ENCODE data around the gene SLC38A9.

SLC38A9 gene

DNA sequence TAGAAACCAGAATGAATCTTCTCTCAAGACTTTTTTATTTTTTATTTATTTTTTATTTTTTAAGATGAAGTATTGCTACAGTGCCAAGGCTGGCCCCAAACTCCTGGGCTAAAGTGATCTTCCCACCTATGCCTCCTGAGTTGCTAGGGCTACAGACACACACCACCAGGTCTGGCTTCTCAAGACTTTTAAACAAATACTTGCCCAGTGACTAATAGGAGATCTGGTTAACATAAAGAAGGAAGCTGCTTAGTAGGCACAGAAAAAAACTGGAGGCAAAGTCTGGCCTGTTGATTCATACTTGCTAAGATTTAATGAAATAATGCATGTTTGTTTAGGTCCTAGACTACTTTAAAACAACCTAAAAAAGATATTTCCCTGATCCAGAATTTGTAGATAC lies 43.8 kb downstream of the SLC38A9 start:
- Histone ChIP-seq H3K23ac (ENCODE audit: low read depth, low read length, poor library complexity) (no peak overlapping the region), H2BK12ac (ENCODE audit: low read length) (no peak overlapping the region), H3K9me3 (replicated peaks in 1 of 2; ENCODE audit: control insufficient read depth in 2 of 2, insufficient read depth in 1 of 2, low read depth in 1 of 2, low read length in 2 of 2) (no peaks in the 10 kb centered on the region), H2BK120ac (ENCODE audit: low read depth, low read length) (no peak overlapping the region), H2AK5ac (ENCODE audit: low read depth, low read length) (no peak overlapping the region), H3K27ac (replicated peaks; ENCODE audit: low read length) (no peak overlapping the region), H3K14ac (ENCODE audit: low read length) (no peak overlapping the region), H3K4me1 (ENCODE audit: control insufficient read depth in 2 of 2, insufficient read depth in 1 of 2, low read depth in 1 of 2, low read length in 2 of 2) (peaks cover 0 to 5% of the 10 kb centered on the region in 2 donors), H3K27me3 (ENCODE audit: control insufficient read depth in 3 of 3, insufficient read depth in 3 of 3, low read depth in 1 of 3, low read length in 3 of 3) (no peaks in the 10 kb centered on the region), H3K4me3 (ENCODE audit: low read length in 2 of 2) (no peak overlapping the region), H4K8ac (ENCODE audit: low read depth, low read length) (no peak overlapping the region), H2AFZ (ENCODE audit: low read length) (no peak overlapping the region), H4K91ac (ENCODE audit: low read depth, low read length, poor library complexity) (no peak overlapping the region), H3K4me2 (ENCODE audit: insufficient read depth, low read length, poor library complexity, severe bottlenecking) (no peak overlapping the region), H3K36me3 (replicated peaks in 1 of 2; ENCODE audit: control insufficient read depth in 2 of 2, insufficient read depth in 2 of 2, low read length in 2 of 2) (peaks cover 0 to 2% of the 10 kb centered on the region in 2 donors), H3K9ac (ENCODE audit: low read depth, low read length, poor library complexity) (no peak overlapping the region), H2BK5ac (ENCODE audit: low read length) (no peak overlapping the region), H3K79me1 (ENCODE audit: low read depth, low read length) (no peaks in the 10 kb centered on the region), H2BK15ac (ENCODE audit: low read length) (no peak overlapping the region), H3K18ac (ENCODE audit: low read length) (no peak overlapping the region), H3K4ac (ENCODE audit: low read length) (no peak overlapping the region)
- no peak for DNase-seq (ENCODE audit: low spot score)

DNA sequence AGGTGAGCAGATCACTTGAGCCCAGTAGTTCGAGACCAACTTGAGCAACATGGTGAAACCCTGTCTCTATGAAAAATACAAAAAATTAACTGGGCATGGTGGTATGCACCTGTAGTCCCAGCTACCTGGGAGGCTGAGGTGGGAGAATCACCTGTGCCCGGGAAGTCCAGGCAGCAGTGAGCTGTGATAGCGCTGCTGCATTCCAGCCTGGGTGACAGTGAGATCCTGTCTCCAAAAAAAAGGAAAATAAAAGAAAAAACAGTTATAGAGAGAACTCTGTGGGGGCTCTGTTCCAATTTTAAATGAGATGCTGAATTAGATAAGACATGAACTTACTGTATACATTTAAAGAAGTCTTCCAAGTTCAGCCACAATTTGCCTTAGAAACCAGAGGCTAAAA lies 44.2 kb downstream of the SLC38A9 start:
- DNase-seq (ENCODE audit: low spot score): no peak
- Histone ChIP-seq H3K4me3 (ENCODE audit: low read length in 2 of 2) (no peak overlapping the region), H3K36me3 (replicated peaks in 1 of 2; ENCODE audit: control insufficient read depth in 2 of 2, insufficient read depth in 2 of 2, low read length in 2 of 2) (peaks cover 0 to 2% of the 10 kb centered on the region in 2 donors), H2AFZ (ENCODE audit: low read length) (no peak overlapping the region), H2BK12ac (ENCODE audit: low read length) (no peak overlapping the region), H3K27me3 (ENCODE audit: control insufficient read depth in 3 of 3, insufficient read depth in 3 of 3, low read depth in 1 of 3, low read length in 3 of 3) (no peaks in the 10 kb centered on the region), H3K9me3 (replicated peaks in 1 of 2; ENCODE audit: control insufficient read depth in 2 of 2, insufficient read depth in 1 of 2, low read depth in 1 of 2, low read length in 2 of 2) (no peaks in the 10 kb centered on the region), H3K4ac (ENCODE audit: low read length) (no peak overlapping the region), H3K18ac (ENCODE audit: low read length) (no peak overlapping the region), H3K14ac (ENCODE audit: low read length) (no peak overlapping the region), H3K79me1 (ENCODE audit: low read depth, low read length) (no peaks in the 10 kb centered on the region), H3K4me2 (ENCODE audit: insufficient read depth, low read length, poor library complexity, severe bottlenecking) (no peak overlapping the region), H3K27ac (replicated peaks; ENCODE audit: low read length) (no peak overlapping the region), H2BK15ac (ENCODE audit: low read length) (no peak overlapping the region), H2BK120ac (ENCODE audit: low read depth, low read length) (no peak overlapping the region), H3K23ac (ENCODE audit: low read depth, low read length, poor library complexity) (no peak overlapping the region), H4K91ac (ENCODE audit: low read depth, low read length, poor library complexity) (no peak overlapping the region), H2AK5ac (ENCODE audit: low read depth, low read length) (no peak overlapping the region), H3K9ac (ENCODE audit: low read depth, low read length, poor library complexity) (no peak overlapping the region), H4K8ac (ENCODE audit: low read depth, low read length) (no peak overlapping the region), H3K4me1 (ENCODE audit: control insufficient read depth in 2 of 2, insufficient read depth in 1 of 2, low read depth in 1 of 2, low read length in 2 of 2) (peaks cover 0 to 5% of the 10 kb centered on the region in 2 donors), H2BK5ac (ENCODE audit: low read length) (no peak overlapping the region)
- WGBS, 2 donors (ENCODE audit: extremely low coverage in 2 of 2, insufficient read length in 2 of 2, insufficient replicate concordance in 1 of 2): no CpG with 5 or more reads among the region's 3 CpGs

DNA sequence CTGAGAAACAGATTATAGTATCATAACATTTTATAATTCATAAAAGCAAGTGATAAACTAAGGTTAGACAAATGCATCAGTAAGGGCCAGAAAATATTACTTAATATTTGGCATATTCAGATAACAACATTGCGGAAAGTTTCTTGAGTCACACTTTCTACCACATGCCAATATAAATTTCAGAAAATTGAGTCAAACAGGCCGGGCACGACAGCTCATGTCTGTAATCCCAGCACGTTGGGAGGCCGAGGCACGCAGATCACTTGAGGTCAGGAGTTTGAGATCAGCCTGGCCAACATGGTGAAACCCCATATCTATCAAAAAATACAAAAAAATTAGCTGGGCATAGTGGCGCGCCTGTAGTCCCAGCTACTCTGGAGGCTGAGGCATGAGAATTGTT lies 47.1 kb downstream of the SLC38A9 start:
- Histone ChIP-seq H3K36me3 (replicated peaks in 1 of 2; ENCODE audit: control insufficient read depth in 2 of 2, insufficient read depth in 2 of 2, low read length in 2 of 2) (peaks cover 0 to 6% of the 10 kb centered on the region in 2 donors), H3K27me3 (ENCODE audit: control insufficient read depth in 3 of 3, insufficient read depth in 3 of 3, low read depth in 1 of 3, low read length in 3 of 3) (no peaks in the 10 kb centered on the region), H2BK15ac (ENCODE audit: low read length) (no peak overlapping the region), H2AK5ac (ENCODE audit: low read depth, low read length) (no peak overlapping the region), H3K4me1 (ENCODE audit: control insufficient read depth in 2 of 2, insufficient read depth in 1 of 2, low read depth in 1 of 2, low read length in 2 of 2) (no peaks in the 10 kb centered on the region), H4K8ac (ENCODE audit: low read depth, low read length) (no peak overlapping the region), H3K27ac (replicated peaks; ENCODE audit: low read length) (no peak overlapping the region), H3K18ac (ENCODE audit: low read length) (no peak overlapping the region), H3K9me3 (replicated peaks in 1 of 2; ENCODE audit: control insufficient read depth in 2 of 2, insufficient read depth in 1 of 2, low read depth in 1 of 2, low read length in 2 of 2) (no peaks in the 10 kb centered on the region), H3K4me2 (ENCODE audit: insufficient read depth, low read length, poor library complexity, severe bottlenecking) (no peak overlapping the region), H2BK120ac (ENCODE audit: low read depth, low read length) (no peak overlapping the region), H3K4ac (ENCODE audit: low read length) (no peak overlapping the region), H3K14ac (ENCODE audit: low read length) (no peak overlapping the region), H2AFZ (ENCODE audit: low read length) (no peak overlapping the region), H3K79me1 (ENCODE audit: low read depth, low read length) (no peaks in the 10 kb centered on the region), H2BK5ac (ENCODE audit: low read length) (no peak overlapping the region), H3K23ac (ENCODE audit: low read depth, low read length, poor library complexity) (no peak overlapping the region), H4K91ac (ENCODE audit: low read depth, low read length, poor library complexity) (no peak overlapping the region), H2BK12ac (ENCODE audit: low read length) (no peak overlapping the region), H3K4me3 (ENCODE audit: low read length in 2 of 2) (no peak overlapping the region), H3K9ac (ENCODE audit: low read depth, low read length, poor library complexity) (no peak overlapping the region)
- no peak for DNase-seq (ENCODE audit: low spot score)
- no CpG with 5 or more reads among the region's 8 CpGs for WGBS, 2 donors (ENCODE audit: extremely low coverage in 2 of 2, insufficient read length in 2 of 2, insufficient replicate concordance in 1 of 2)

DNA sequence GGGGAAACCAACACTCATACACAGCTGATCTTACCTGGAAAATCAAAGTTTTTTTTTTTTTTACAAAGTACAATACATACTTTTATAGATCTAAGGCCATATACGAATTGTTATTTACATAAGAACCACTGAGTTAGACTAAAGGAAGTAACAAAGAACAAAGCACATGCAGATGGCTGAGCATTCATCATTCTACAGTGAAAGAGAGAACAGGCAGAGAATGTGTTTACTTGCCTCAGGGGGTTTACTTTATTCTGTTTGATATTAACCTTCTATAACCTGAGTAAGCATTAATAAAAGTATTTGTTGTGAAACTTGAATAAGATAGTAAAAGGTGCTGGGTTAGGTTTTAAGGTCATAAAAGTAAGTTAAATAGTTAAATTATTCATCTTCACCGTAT lies 54.7 kb downstream of the SLC38A9 start:
- no peak overlapping the region for H4K8ac ChIP-seq (ENCODE audit: low read depth, low read length)
- H3K23ac ChIP-seq (ENCODE audit: low read depth, low read length, poor library complexity): no peak overlapping the region
- no peak overlapping the region for H2AK5ac ChIP-seq (ENCODE audit: low read depth, low read length)
- H3K14ac ChIP-seq (ENCODE audit: low read length): no peak overlapping the region
- no peaks in the 10 kb centered on the region for H3K79me1 ChIP-seq (ENCODE audit: low read depth, low read length)
- no CpG with 5 or more reads among the region's 2 CpGs for WGBS, 2 donors (ENCODE audit: extremely low coverage in 2 of 2, insufficient read length in 2 of 2, insufficient replicate concordance in 1 of 2)
- H3K9me3 ChIP-seq (replicated peaks in 1 of 2; ENCODE audit: control insufficient read depth in 2 of 2, insufficient read depth in 1 of 2, low read depth in 1 of 2, low read length in 2 of 2): no peaks in the 10 kb centered on the region
- no peak overlapping the region for H3K4ac ChIP-seq (ENCODE audit: low read length)
- H3K27ac ChIP-seq (replicated peaks; ENCODE audit: low read length): no peak overlapping the region
- H3K4me3 ChIP-seq (ENCODE audit: low read length in 2 of 2): no peak overlapping the region
- H3K18ac ChIP-seq (ENCODE audit: low read length): no peak overlapping the region
- H3K4me1 ChIP-seq (ENCODE audit: control insufficient read depth in 2 of 2, insufficient read depth in 1 of 2, low read depth in 1 of 2, low read length in 2 of 2): no peaks in the 10 kb centered on the region
- H2BK15ac ChIP-seq (ENCODE audit: low read length): no peak overlapping the region
- no peak for DNase-seq (ENCODE audit: low spot score)
- no peak overlapping the region for H4K91ac ChIP-seq (ENCODE audit: low read depth, low read length, poor library complexity)
- no peak overlapping the region for H2BK120ac ChIP-seq (ENCODE audit: low read depth, low read length)
- no peaks in the 10 kb centered on the region for H3K27me3 ChIP-seq (ENCODE audit: control insufficient read depth in 3 of 3, insufficient read depth in 3 of 3, low read depth in 1 of 3, low read length in 3 of 3)
- H3K36me3 ChIP-seq (replicated peaks in 1 of 2; ENCODE audit: control insufficient read depth in 2 of 2, insufficient read depth in 2 of 2, low read length in 2 of 2): peaks cover 0 to 11% of the 10 kb centered on the region in 2 donors
- H3K4me2 ChIP-seq (ENCODE audit: insufficient read depth, low read length, poor library complexity, severe bottlenecking): no peak overlapping the region
- H2AFZ ChIP-seq (ENCODE audit: low read length): no peak overlapping the region
- no peak overlapping the region for H2BK12ac ChIP-seq (ENCODE audit: low read length)
- H2BK5ac ChIP-seq (ENCODE audit: low read length): no peak overlapping the region
- H3K9ac ChIP-seq (ENCODE audit: low read depth, low read length, poor library complexity): no peak overlapping the region
